Loucy (cell line): ENCODE data around the gene RPA1.

Experiments
- CTCF ChIP-seq: fragments of 200-600 bp; sonication (generic); conservative IDR thresholded peaks from 2 replicates; pipeline ENCODE4 v1.5.1; 2014; ENCODE audit warnings: mild to moderate bottlenecking, antibody characterized with exemption, low read length
- EZH2phosphoT487 ChIP-seq: fragments of 200-600 bp; IDR thresholded peaks from 2 replicates; pipeline ENCODE4 v1.6.1; 2018; ENCODE audit warnings: antibody characterized with exemption, mild to moderate bottlenecking, moderate library complexity, borderline replicate concordance

GRCh38 chr17:1908699-1909309 is 79.0 kb downstream of the RPA1 start:
- TF ChIP-seq CTCF (peak; percentile 72), EZH2phosphoT487 (no peak)
